ENCODE measurements around the gene CLDN20.

The CLDN20 gene

DNA sequence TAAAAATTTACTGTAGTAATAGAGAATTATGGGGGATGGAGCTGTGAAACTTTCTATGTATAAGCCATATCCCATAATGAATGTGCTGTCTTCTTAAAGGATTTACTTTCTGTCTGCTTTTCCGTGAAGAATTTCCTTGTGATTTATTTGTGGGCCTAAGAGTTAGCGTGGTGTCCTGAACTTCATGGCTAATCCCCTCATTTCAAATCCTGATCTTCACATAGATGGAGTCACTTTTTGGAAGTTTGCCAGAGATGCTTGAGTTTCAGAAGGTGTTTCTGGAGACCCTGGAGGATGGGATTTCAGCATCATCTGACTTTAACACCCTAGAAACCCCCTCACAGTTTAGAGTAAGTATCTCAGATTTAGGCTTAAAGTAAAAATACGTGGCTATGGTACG, 19.4 kb upstream of the CLDN20 start:
- CTCF ChIA-PET, result interaction anchor here (0.6 kb wide), 1 partner anchor 10 kb away, joined by 3 read pairs; no protein-coding TSS in a partner anchor
- no peaks in the 10 kb centered on the region for H3K4me1 ChIP-seq (ENCODE audit: control insufficient read depth, insufficient read depth, low read length)
- no peaks in the 10 kb centered on the region for H3K9me3 ChIP-seq (ENCODE audit: control insufficient read depth, insufficient read depth, low read depth, low read length)
- POLR2A ChIA-PET, result no interaction called here
- TF ChIP-seq OVOL3 (tag by site-specific recombination; IDR thresholded peaks at IDR 0.05), result no peak
- no peak for TF ChIP-seq ZNF423 (tag by site-specific recombination; IDR thresholded peaks at IDR 0.05)
- TF ChIP-seq ZBTB49 (tag by site-specific recombination; IDR thresholded peaks at IDR 0.05; ENCODE audit: low read depth), result no peak
- no peak for TF ChIP-seq ZNF19 (tag by site-specific recombination; IDR thresholded peaks at IDR 0.05; ENCODE audit: low read depth)
- TF ChIP-seq ZNF692 (tag by site-specific recombination; IDR thresholded peaks at IDR 0.05), result no peak
- no peak for TF ChIP-seq SP2 (tag by site-specific recombination; IDR thresholded peaks at IDR 0.05)
- TF ChIP-seq, protein P1, sequence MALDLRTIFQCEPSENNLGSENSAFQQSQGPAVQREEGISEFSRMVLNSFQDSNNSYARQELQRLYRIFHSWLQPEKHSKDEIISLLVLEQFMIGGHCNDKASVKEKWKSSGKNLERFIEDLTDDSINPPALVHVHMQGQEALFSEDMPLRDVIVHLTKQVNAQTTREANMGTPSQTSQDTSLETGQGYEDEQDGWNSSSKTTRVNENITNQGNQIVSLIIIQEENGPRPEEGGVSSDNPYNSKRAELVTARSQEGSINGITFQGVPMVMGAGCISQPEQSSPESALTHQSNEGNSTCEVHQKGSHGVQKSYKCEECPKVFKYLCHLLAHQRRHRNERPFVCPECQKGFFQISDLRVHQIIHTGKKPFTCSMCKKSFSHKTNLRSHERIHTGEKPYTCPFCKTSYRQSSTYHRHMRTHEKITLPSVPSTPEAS (tag by site-specific recombination; IDR thresholded peaks at IDR 0.05), result no peak
- TF ChIP-seq ZBTB1 (tag by site-specific recombination; IDR thresholded peaks at IDR 0.05), result no peak
- TF ChIP-seq ZNF18 (tag by site-specific recombination; IDR thresholded peaks at IDR 0.05), result no peak
- TF ChIP-seq ZNF394 (tag by site-specific recombination; IDR thresholded peaks at IDR 0.05; ENCODE audit: borderline replicate concordance), result no peak
- no peak for TF ChIP-seq PRDM4 (tag by site-specific recombination; IDR thresholded peaks at IDR 0.05)
- TF ChIP-seq ZNF266 (tag by site-specific recombination; IDR thresholded peaks at IDR 0.05; ENCODE audit: low read depth), result no peak
- TF ChIP-seq ZNF843 (tag by site-specific recombination; IDR thresholded peaks at IDR 0.05), result no peak
- H3K27ac ChIP-seq (ENCODE audit: extremely low read depth, low read depth, low read length), result no peak overlapping the region
- no peak overlapping the region for H3K4me3 ChIP-seq (ENCODE audit: low read depth, low read length)
- H3K36me3 ChIP-seq (ENCODE audit: control insufficient read depth in 2 of 2, insufficient read depth in 1 of 2, low read length in 2 of 2), result peaks cover 0 to 35% of the 10 kb centered on the region in 2 experiments; a peak in 2 of 3 replicates

DNA sequence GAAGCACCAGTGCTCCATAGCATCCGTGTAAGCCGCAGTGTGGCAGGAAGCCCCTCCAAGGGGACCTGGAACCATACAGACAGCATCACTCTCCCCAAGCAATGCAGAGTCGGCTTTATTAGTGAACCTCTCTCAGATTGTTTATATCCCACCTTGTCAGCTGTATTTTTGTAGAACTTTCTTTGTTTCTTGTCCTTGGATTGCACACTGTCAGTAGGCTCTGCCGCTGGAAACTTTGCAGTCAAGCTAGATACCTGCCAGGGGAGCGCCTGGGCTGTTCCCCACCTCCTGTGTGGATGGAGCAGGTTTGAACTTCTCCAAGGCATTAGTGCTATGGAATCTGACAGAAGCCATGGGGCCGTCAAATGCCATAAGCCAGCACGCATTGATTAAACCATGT, 18.6 kb upstream of the CLDN20 start:
- TF ChIP-seq PRDM4 (tag by site-specific recombination; IDR thresholded peaks at IDR 0.05), result no peak
- TF ChIP-seq, protein P2, sequence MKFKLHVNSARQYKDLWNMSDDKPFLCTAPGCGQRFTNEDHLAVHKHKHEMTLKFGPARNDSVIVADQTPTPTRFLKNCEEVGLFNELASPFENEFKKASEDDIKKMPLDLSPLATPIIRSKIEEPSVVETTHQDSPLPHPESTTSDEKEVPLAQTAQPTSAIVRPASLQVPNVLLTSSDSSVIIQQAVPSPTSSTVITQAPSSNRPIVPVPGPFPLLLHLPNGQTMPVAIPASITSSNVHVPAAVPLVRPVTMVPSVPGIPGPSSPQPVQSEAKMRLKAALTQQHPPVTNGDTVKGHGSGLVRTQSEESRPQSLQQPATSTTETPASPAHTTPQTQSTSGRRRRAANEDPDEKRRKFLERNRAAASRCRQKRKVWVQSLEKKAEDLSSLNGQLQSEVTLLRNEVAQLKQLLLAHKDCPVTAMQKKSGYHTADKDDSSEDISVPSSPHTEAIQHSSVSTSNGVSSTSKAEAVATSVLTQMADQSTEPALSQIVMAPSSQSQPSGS (tag by site-specific recombination; IDR thresholded peaks at IDR 0.05; ENCODE audit: low read depth), result no peak
- no peak for TF ChIP-seq ELK4 (IDR thresholded peaks at IDR 0.05; ENCODE audit: borderline replicate concordance, low read depth, low read length)
- TF ChIP-seq ZNF19 (tag by site-specific recombination; IDR thresholded peaks at IDR 0.05; ENCODE audit: low read depth), result no peak
- H3K36me3 ChIP-seq (ENCODE audit: control insufficient read depth in 2 of 2, insufficient read depth in 1 of 2, low read length in 2 of 2), result peaks cover 0 to 43% of the 10 kb centered on the region in 2 experiments; a peak in 2 of 3 replicates
- H3K27ac ChIP-seq (ENCODE audit: extremely low read depth, low read depth, low read length), result no peak overlapping the region
- POLR2A ChIA-PET, result no interaction called here
- H3K9me3 ChIP-seq (ENCODE audit: control insufficient read depth, insufficient read depth, low read depth, low read length), result no peaks in the 10 kb centered on the region
- H3K4me1 ChIP-seq (ENCODE audit: control insufficient read depth, insufficient read depth, low read length), result no peaks in the 10 kb centered on the region
- CTCF ChIA-PET, result interaction anchor here (1.5 kb wide), 1 partner anchor 68 kb away, joined by 5 read pairs; no protein-coding TSS in a partner anchor
- H3K4me3 ChIP-seq (ENCODE audit: low read depth, low read length), result no peak overlapping the region
